SK-N-SH (cell line): ENCODE data around the gene CHCHD3. TPM values are rescaled to one million over a fixed set of nuclear protein-coding genes. Genes with fewer than 3 reads are reported as not detected.

ENCODE experiments used
- CTCF ChIA-PET: fragments of 300-600, 350-600 bp; formaldehyde crosslinking; extraction: SDS; loops from one replicate; lab custom pipeline; 2021; lab: Yijun Ruan, JAX
- POLR2A ChIA-PET: fragments of 350-600 bp; sonication (Branson Sonifier 250); formaldehyde crosslinking; extraction: SDS; loops from one replicate; lab custom pipeline; 2020; ENCODE audit warnings: antibody characterized with exemption, inconsistent platforms; lab: Yijun Ruan, JAX
- DNase-seq: peaks from one replicate; pipeline ENCODE4 v3.0.0; 2012
- H2AFZ ChIP-seq: fragments of 200-600 bp; sonication (generic); 2 replicates; pipeline ENCODE4 v1.8.1; 2016; ENCODE audit warnings: antibody characterized with exemption, mild to moderate bottlenecking, low read depth
- H3F3A ChIP-seq: fragments of 200-600 bp; sonication (generic); replicated peaks from 2 replicates; pipeline ENCODE3; 2016; ENCODE audit warnings: antibody characterized with exemption, mild to moderate bottlenecking; ENCODE audit not compliant: insufficient read depth
- H3K27ac ChIP-seq, 2 experiments: fragments of 200-500 bp in 1 of 2; fragments of 200-600 bp in 1 of 2; sonication (Bioruptor generic) in 1 of 2; sonication (generic), shearing (Covaris generic) in 1 of 2; 2 replicates each; pipeline versions ENCODE4 v1.5.1 to v1.6.1; 2014 to 2016; ENCODE audit warnings: low read depth in 2 of 2, inconsistent platforms in 1 of 2, low read length in 1 of 2, mild to moderate bottlenecking in 1 of 2, mixed read lengths in 1 of 2
- H3K27me3 ChIP-seq: fragments of 200-600 bp; sonication (generic), shearing (Covaris generic); 2 replicates; pipeline ENCODE4 v1.6.1; 2016; ENCODE audit warnings: mixed run types; ENCODE audit not compliant: insufficient read depth
- H3K36me3 ChIP-seq, 2 experiments: fragments of 200-500 bp in 1 of 2; fragments of 200-600 bp in 1 of 2; sonication (Bioruptor generic) in 1 of 2; sonication (generic) in 1 of 2; replicated peaks in 1 of 2; 2 replicates each; pipeline versions ENCODE3 to v1.5.1; 2014 to 2016; ENCODE audit warnings: low read length in 1 of 2, mild to moderate bottlenecking in 1 of 2; ENCODE audit not compliant: insufficient read depth in 2 of 2, control insufficient read depth in 1 of 2
- H3K4me1 ChIP-seq, 2 experiments: fragments of 200-500 bp in 1 of 2; fragments of 200-600 bp in 1 of 2; sonication (Bioruptor generic) in 1 of 2; sonication (generic), shearing (Covaris generic) in 1 of 2; 2 replicates each; pipeline versions ENCODE4 v1.5.1 to v1.6.1; 2014 to 2016; ENCODE audit warnings: low read depth in 1 of 2, low read length in 1 of 2, mixed run types in 1 of 2; ENCODE audit not compliant: insufficient read depth in 2 of 2, control insufficient read depth in 1 of 2
- H3K4me2 ChIP-seq: fragments of 200-600 bp; sonication (generic), shearing (Covaris generic); 2 replicates; pipeline ENCODE4 v1.6.1; 2017; ENCODE audit warnings: mixed run types
- H3K4me3 ChIP-seq, 2 experiments: fragments of 200-500 bp in 1 of 2; fragments of 200-600 bp in 1 of 2; sonication (Bioruptor generic) in 1 of 2; sonication (generic), shearing (Covaris generic) in 1 of 2; 2 replicates each; pipeline versions ENCODE4 v1.5.1 to v1.8.1; 2014 to 2016; ENCODE audit warnings: low read depth in 2 of 2, inconsistent platforms in 1 of 2, low read length in 1 of 2, mild to moderate bottlenecking in 1 of 2, mixed read lengths in 1 of 2, moderate library complexity in 1 of 2
- H3K79me2 ChIP-seq: fragments of 200-600 bp; sonication (generic); 2 replicates; pipeline ENCODE4 v1.8.1; 2017; ENCODE audit warnings: mild to moderate bottlenecking; ENCODE audit not compliant: insufficient read depth
- H3K9ac ChIP-seq: fragments of 200-600 bp; sonication (generic); 2 replicates; pipeline ENCODE4 v1.6.1; 2017; ENCODE audit warnings: mixed run types
- H3K9me2 ChIP-seq: fragments of 200-600 bp; sonication (generic); 2 replicates; pipeline ENCODE4 v1.6.1; 2017; ENCODE audit warnings: mixed run types
- H3K9me3 ChIP-seq: fragments of 200-600 bp; sonication (generic); 2 replicates; pipeline ENCODE4 v1.6.1; 2017; ENCODE audit warnings: mixed run types, mild to moderate bottlenecking, moderate library complexity
- H4K20me1 ChIP-seq: fragments of 200-600 bp; sonication (generic); 2 replicates; pipeline ENCODE4 v1.6.1; 2017; ENCODE audit warnings: mild to moderate bottlenecking, mixed run types; ENCODE audit not compliant: insufficient read depth
- CHD2 ChIP-seq: fragments of 150-350 bp; IDR thresholded peaks from 2 replicates; pipeline ENCODE4 v1.6.1; 2018; ENCODE audit warnings: low read length; ENCODE audit not compliant: partially characterized antibody
- FOXJ3 ChIP-seq: sonication (generic); formaldehyde crosslinking; IDR thresholded peaks from 2 replicates; pipeline ENCODE4 v1.5.1; 2020; ENCODE audit warnings: mild to moderate bottlenecking, missing genetic modification reagents
- FOXM1 ChIP-seq: IDR thresholded peaks from 2 replicates; pipeline ENCODE4 v1.4.0; 2012; ENCODE audit warnings: low read depth, mild to moderate bottlenecking
- IRF3 ChIP-seq: fragments of 150-350 bp; IDR thresholded peaks from 2 replicates; pipeline ENCODE4 v1.6.1; 2016; ENCODE audit warnings: mild to moderate bottlenecking, low read depth, low read length
- NFIC ChIP-seq: IDR thresholded peaks from 2 replicates; pipeline ENCODE4 v1.4.0; 2012; ENCODE audit warnings: borderline replicate concordance
- RCOR1 ChIP-seq: fragments of 150-350 bp; IDR thresholded peaks from 2 replicates; pipeline ENCODE4 v1.6.1; 2017; ENCODE audit warnings: antibody characterized with exemption, low read length
- RFX5 ChIP-seq: IDR thresholded peaks from 2 replicates; pipeline ENCODE4 v1.6.1; 2012; ENCODE audit warnings: mild to moderate bottlenecking, improper control_type of control experiment, low read length
- TAF1 ChIP-seq: IDR thresholded peaks from 2 replicates; pipeline ENCODE4 v1.6.1; 2012; ENCODE audit warnings: low read depth, mild to moderate bottlenecking, low read length, moderate library complexity, borderline replicate concordance
- TCF12 ChIP-seq: IDR thresholded peaks from 2 replicates; pipeline ENCODE4 v1.4.0; 2012
- TEAD4 ChIP-seq: IDR thresholded peaks from 2 replicates; pipeline ENCODE4 v1.4.0; 2012; ENCODE audit warnings: mild to moderate bottlenecking, borderline replicate concordance; ENCODE audit not compliant: insufficient read depth
- USF1 ChIP-seq: IDR thresholded peaks from 2 replicates; pipeline ENCODE4 v1.4.0; 2012; ENCODE audit warnings: low read depth, borderline replicate concordance
- USF2 ChIP-seq: fragments of 150-350 bp; IDR thresholded peaks from 2 replicates; pipeline ENCODE4 v1.6.1; 2017; ENCODE audit warnings: antibody characterized with exemption, low read length, low read depth, borderline replicate concordance
- WGBS: methylation state at CpG from one replicate; pipeline ENCODE4 v1.1.6; 2017; ENCODE audit warnings: low lambda C conversion rate; 5-methylcytosine and 5-hydroxymethylcytosine counted together
- polyA plus RNA-seq, 3 experiments: library from polyadenylated mRNA; depleted of rRNA; stranded (reverse); fragments of >200 nt; gene quantifications; 2 replicates each; pipeline ENCODE4 v1.2.3, GENCODE V29; 2012
- TF ChIP-seq, protein P1 (sequence below): IDR thresholded peaks from 2 replicates; pipeline ENCODE4; 2012

Gene CHCHD3
- polyA plus RNA-seq, 1 of the 3 experiments (the other 2 are of a cell fraction), result 97.1 TPM

- no peak for TF ChIP-seq USF2
- no peak for TF ChIP-seq USF1
- TF ChIP-seq CHD2, result no peak
- no peak for TF ChIP-seq RFX5
- TF ChIP-seq FOXJ3 (CRISPR knock-in tag), result no peak
- no peak for TF ChIP-seq TCF12
- TF ChIP-seq, protein P1, sequence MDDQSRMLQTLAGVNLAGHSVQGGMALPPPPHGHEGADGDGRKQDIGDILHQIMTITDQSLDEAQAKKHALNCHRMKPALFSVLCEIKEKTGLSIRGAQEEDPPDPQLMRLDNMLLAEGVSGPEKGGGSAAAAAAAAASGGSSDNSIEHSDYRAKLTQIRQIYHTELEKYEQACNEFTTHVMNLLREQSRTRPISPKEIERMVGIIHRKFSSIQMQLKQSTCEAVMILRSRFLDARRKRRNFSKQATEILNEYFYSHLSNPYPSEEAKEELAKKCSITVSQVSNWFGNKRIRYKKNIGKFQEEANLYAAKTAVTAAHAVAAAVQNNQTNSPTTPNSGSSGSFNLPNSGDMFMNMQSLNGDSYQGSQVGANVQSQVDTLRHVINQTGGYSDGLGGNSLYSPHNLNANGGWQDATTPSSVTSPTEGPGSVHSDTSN, result no peak
- TF ChIP-seq TEAD4, result no peak
- no peak for TF ChIP-seq FOXM1
- TF ChIP-seq RCOR1, result no peak
Observed at GRCh38 chr7:132897093-132897687, 184.7 kb downstream of the CHCHD3 start (continued).

DNA sequence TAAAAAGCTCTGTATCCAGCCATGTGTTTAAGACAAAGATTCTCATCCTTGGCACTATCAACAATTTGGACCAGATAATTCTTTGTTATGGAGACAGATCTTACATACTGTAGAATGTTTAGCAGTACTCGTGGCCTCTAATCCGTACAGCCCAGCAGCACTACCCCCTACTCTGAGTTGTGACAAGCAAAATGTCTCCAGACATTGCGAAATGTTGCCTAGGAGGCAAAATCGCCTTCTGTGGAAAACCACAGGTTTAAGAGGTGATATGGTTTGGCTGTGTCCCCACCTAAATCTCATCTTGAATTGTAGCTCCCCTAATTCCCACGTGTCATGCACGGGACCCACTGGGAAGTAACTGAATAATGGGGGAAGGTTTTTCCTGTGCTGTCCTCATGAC lies 186.7 kb downstream of the CHCHD3 start:
- CTCF ChIA-PET, result interaction anchor here (0.7 to 1.8 kb wide), 3 partner anchors 11 to 15 kb away, joined by 3 to 6 read pairs (median 5); no protein-coding TSS in a partner anchor
- 98% methylated on average over 6 of the region's 6 CpGs for WGBS
- DNase-seq, result no peak

More for the DNA sequence above, 186.7 kb downstream of the CHCHD3 start:
- H3K9ac ChIP-seq, result no peak overlapping the region
- TF ChIP-seq IRF3 (no peak), NFIC (no peak), TAF1 (no peak)
- no peaks in the 10 kb centered on the region for H3K79me2 ChIP-seq
- no peaks in the 10 kb centered on the region for H3F3A ChIP-seq
- H3K4me3 ChIP-seq, result no peak overlapping the region
- no peaks in the 10 kb centered on the region for H3K9me2 ChIP-seq
- H3K27me3 ChIP-seq, result no peaks in the 10 kb centered on the region
- H3K27ac ChIP-seq, result no peak overlapping the region
- no peak overlapping the region for H3K4me2 ChIP-seq
- POLR2A ChIA-PET, result no interaction called here
- peaks cover 0 to 4% of the 10 kb centered on the region in 2 experiments; a peak in 1 of 4 replicates for H3K4me1 ChIP-seq
- no peak overlapping the region for H2AFZ ChIP-seq
- H4K20me1 ChIP-seq, result no peaks in the 10 kb centered on the region
- no peaks in the 10 kb centered on the region for H3K9me3 ChIP-seq
- peaks cover 0 to 11% of the 10 kb centered on the region in 2 experiments for H3K36me3 ChIP-seq
